ENCODE measurements around the gene SLC10A1.

GRCh38 chr14:69726761-69727511 lies 70.1 kb downstream of the SLC10A1 start:
- TF ChIP-seq EZH2 (IDR thresholded peaks at IDR 0.05; ENCODE audit: low read length), result no peak
- peak; percentile 86 to 99 (median 97) for TF ChIP-seq CTCF (optimal IDR thresholded peaks at IDR 0.05 in 1 of 3, IDR thresholded peaks at IDR 0.05 in 1 of 3, conservative IDR thresholded peaks at IDR 0.05 in 1 of 3; ENCODE audit: extremely low read depth in 1 of 3, insufficient read depth in 2 of 3, low read length in 3 of 3)

Data from keratinocyte (primary cell).